Epithelial cell of esophagus (primary cell): ENCODE data around the gene JUN.

ENCODE experiments used
- DNase-seq: peaks from one replicate; pipeline ENCODE4 v3.0.0; 2010; ENCODE audit warnings: low read depth
- H3K4me3 ChIP-seq: 2 replicates; pipeline ENCODE4 v1.5.1; 2011; ENCODE audit warnings: mild to moderate bottlenecking, low read length, control low read depth
- CTCF ChIP-seq: IDR thresholded peaks from 2 replicates; pipeline ENCODE4 v1.5.1; 2011; ENCODE audit warnings: low read depth, mild to moderate bottlenecking, low read length, control low read depth, inconsistent platforms; ENCODE audit not compliant: insufficient read depth; ENCODE audit errors: missing control alignments

Gene JUN

GRCh38 chr1:58735586-58735985, 48.3 kb downstream of the JUN start:
- no peak for DNase-seq
- H3K4me3 ChIP-seq = no peak overlapping the region
- no peak for TF ChIP-seq CTCF

DNA sequence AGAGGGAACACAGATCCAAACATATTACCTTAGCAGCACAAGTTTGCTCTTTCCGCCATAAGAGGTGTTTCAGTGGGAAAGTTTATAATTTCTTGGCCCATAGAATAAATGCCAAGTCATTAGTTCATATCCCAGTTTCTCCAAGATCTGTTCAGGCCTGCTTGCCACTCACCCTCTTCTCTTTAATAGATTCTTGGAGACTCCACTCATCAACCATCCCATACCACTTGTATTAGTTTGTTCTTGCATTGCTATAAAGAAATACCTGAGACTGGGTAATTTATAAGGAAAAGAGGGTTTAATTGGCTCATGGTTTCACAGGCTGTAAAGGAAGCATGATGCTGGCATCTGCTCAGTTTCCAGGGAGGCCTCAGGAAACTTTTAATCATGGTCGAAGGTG, 49.2 kb downstream of the JUN start:
- no peak overlapping the region for H3K4me3 ChIP-seq
- no peak for TF ChIP-seq CTCF
- DNase-seq = peak; percentile 72

DNA sequence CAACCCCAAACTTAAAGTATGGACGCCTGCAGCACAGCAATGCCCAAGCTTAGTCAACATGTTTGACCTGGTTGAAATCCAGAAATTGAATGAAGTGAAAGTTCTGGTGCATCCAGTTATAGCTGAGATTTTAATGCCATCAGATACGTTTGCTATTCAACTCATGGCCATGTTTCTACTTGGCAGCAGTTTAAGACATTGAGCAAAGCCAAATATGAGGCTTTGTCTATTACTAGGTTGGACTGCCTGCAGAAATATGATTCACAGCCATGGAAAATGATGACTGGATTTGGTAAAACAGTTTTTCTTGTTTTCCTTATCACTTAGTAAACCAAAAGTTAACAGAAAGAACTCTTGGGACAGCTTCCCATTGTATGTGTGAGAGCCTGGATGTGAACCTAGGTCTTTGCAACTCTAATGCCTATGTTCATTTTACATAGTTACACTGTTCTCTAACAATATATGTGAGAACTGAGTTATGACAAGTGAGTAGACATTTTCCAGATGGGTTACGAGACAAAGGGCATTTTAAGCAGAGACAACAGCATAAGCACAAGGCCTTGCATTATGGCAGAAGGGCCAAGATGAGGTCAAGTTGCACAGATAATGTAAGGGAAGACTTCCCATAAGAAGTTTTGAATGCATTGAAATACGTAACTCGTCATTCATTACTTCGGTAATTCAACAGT, 51.6 kb downstream of the JUN start:
- TF ChIP-seq CTCF = no peak
- no peak overlapping the region for H3K4me3 ChIP-seq
- DNase-seq = peak; percentile 77
